HG02588 (cell line): ENCODE results near the gene TNPO1.
"Not testable (repeated sequence)": the region's sequence is repeated elsewhere in the genome, so short reads cannot be mapped to it uniquely, and the experiment has no call there.

Experiments
- ATAC-seq: cut with Tn5 transposase; IDR thresholded peaks from one replicate; pipeline ENCODE4 v1.9.1; 2021; ENCODE audit warnings: mild to moderate bottlenecking, moderate library complexity; ENCODE audit not compliant: unreplicated experiment

The TNPO1 gene

DNA sequence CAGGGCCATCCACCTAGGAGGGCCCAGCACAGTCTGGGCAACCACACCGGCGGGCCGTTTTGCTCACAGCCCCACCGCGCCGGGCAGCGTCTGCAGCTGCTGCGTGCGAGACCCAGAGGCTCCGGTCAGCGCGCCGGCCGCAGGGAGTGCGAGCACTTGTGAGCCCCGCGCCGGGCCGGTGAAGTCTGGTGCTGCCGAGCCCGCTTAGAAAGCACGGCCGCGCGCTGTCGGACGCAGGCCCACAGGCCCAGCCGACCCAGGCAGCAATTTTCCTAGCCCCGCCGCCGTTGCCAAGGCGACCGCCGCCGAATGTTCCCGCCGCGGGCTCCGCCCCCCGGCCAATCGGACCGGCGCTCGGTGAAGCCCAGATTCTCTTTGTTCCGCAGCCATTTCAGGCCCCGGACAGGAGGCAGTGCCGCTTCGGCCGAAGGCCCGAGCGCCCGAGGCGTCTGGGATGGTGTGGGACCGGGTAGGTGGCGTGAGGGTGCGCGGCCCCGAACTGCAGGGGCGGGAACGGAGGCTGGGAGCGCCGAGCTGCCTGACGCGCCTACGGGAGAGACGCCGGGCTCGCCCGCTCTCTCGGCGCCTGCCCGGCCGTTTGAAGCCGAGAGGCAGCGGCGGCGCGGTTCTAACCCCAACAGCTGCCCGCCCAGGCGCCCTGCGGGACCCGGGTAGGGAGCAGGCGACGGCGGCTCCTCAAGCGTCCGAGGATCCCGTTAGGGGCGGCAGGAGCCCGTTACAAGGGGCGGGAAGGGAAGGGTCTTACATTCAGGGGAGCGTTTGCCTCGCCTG is at the start of gene TNPO1:
Gene TNPO1 (plus strand): TSS at position 378 of the 792 bp plus-strand sequence. CDS start 77 bp downstream, at position 455.
- ATAC-seq: peak; percentile 79

DNA sequence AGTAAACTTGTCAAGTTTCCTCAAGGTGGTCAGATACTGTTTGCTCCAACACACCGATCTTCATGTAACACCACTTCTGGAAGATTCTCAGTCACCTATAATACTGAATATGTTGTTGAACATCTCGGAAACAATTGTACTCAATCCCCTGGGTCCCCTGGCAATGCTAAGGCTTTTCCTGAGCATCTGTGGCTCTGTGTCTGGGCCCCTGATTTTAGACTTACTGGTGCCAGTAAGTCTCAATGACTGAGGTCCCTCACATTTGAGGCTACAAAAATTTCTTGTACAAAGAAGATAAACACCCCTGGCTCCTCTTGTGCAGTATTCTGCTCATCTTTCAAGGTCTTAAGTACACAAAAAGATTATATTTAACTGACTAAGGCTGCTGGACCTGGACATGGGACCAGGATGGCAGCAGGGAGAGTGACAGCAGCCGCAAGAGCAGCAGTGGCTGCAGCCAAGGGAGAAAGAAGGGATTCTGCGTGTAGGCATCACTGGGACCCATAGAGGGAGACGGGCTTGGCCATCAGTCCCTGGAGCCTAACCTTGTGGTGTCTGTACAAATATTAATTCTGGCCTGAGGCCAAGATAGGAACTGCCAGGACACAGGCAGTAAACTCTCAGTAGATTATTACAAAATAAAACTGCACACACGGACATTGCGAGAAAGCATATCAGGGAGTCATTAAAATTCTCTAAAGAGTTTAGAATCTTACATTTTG is 49.0 kb upstream of the TNPO1 start:
- ATAC-seq: no peak

DNA sequence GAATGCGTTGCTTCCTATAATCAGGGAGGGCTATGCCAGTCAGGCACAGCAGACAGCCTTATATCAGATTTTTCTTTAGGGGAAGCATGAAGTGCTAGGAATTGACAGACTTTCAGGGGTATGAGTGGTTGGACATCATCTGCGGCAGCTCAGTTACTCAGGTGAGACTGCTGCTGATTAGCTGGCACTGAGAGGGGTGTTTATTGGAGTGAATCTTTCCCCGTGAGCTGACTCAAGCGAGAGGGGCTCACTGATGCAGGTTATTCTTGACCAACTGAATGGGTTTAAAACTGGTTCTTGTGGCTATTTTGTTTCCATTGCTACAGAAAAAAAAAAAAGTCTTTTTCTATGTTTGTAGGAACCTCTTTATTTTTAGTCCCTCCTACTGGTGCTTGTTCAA is 46.2 kb upstream of the TNPO1 start:
- no peak for ATAC-seq

DNA sequence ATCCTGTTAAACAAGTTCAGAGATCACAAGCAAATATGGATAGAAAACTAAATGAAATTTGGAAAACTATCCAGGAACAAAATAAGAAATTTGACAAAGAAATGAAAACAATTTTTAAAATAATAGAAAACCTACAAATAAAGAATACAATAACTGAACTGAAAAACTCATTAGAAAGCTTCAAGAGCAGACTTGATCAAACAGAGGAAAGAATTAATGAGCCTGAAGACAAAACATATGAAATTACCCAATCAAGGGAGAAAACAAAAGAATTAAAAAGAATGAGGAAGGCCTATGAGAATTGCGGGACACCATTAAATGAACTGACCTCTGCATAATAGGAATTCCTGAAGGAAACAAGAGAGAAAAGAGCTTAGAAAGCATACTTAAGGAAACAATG is 39.8 kb upstream of the TNPO1 start:
- ATAC-seq: no peak

DNA sequence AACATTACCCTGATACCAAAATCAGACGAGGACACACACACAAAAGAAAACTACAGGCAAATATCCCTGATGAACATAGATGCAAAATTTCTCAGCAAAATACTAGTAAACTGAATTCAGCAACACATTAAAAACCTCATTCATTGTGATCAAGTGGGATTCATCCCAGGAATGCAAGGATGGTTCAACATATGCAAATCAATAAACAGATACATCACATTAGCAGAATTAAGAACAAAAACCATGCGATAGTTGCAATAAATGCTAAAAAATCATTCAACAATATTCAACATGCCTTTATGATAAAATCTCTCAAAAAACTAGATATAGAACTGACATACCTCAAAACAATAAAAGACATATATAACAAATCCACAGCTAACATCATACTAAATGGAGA is 36.9 kb upstream of the TNPO1 start:
- ATAC-seq: no peak

DNA sequence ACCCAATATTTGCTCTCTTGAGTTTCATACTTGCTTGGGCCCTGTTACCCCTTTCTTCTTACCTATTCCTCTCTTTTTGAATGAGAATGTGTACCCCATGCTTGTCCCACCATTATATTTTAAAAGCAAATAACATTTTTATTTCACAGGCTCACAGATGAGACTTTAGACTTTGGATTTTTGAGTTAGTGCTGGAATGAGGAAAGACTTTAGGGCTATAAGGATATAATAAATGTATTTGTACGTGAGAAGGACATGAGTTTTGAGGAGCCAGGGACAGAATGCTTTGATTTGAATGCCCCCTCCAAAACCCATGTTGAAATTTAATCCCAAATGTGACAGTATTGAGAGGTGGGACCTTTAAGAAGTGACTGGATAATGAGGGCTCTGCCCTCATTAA is 33.1 kb upstream of the TNPO1 start:
- ATAC-seq: no peak

DNA sequence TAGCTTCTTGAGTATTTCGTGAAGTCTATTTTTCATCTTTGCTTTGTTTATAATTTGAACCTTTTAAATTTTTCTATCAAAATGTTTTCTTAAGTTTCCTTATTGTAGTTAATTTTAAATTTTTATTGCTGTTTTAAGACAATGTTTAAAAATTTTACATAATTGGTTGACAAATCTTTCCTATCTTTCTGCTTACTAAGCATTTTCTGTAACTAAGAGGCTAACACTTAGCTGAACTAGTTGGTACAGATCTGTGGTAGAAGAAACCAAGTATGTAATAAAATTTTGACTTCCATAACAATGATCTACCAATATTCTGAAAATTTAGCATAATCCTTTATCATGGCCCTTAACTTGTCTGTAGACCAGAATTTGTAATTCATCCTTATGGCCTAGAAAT is 32.3 kb upstream of the TNPO1 start:
- ATAC-seq: no peak

DNA sequence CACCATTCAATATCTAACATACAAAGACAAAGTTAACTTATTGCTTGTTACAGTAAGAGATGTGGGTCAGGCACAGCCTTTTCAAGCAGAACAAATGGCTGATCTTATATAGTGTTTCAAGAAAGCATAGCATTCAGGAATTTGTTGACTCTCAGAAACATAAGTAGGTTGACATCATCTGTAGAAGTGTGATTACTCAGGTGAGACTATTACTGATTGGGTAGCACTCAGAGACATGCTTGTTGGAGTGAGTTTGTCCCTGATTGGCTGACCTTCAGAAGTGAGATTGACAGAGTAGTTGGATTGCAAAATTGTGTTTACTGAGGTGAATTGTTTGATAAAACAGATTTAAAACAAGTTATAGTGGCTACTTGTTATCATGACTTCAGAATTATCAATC is 30.7 kb upstream of the TNPO1 start:
- no peak for ATAC-seq

DNA sequence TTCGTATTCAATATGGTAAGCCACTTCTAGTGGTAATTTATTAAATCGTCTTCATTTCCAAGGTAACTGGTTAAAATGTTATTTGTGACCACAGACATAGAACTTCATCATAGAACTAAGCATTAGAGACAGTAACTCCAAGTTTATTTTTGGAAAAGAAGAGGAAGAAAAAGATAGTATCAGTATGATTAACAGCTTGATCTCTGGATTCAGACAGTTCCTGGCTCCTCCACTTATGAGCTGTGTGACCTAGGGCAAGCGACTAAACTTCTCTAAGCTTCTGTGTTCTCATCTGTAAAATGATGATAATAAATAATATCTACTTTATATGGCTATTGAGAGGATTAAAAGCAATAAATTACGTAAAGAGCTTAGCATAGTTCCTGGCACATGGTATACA is 29.8 kb upstream of the TNPO1 start:
- no peak for ATAC-seq

DNA sequence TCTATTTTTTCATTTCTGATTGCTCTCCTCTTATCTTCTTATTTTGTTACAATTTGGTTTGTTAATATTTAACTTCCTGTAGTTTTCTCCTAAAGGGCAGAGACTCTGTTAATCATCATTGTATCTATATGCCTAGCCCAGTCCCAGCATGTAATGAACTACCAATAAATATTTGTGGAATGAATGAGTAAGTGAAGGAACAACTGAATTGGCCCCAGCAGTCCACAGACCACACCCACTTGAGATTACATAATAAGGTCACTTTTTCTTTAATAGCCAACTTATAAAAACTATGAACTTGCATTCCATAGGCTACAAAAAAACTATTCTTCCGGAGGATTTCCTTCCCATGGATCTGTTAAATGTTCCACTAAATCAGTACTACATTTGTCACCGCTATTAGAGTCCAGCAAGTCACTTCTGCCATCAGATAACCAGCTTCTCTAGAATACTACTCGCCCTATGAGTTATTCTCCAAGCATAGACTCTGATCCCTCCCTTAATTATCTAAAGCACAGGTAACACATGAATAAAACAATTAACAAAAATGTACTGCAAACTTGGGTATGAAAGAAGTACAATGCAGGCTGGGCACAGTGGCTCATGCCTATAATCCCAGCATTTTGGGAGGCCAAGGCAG is 27.5 kb upstream of the TNPO1 start:
- ATAC-seq: no peak

DNA sequence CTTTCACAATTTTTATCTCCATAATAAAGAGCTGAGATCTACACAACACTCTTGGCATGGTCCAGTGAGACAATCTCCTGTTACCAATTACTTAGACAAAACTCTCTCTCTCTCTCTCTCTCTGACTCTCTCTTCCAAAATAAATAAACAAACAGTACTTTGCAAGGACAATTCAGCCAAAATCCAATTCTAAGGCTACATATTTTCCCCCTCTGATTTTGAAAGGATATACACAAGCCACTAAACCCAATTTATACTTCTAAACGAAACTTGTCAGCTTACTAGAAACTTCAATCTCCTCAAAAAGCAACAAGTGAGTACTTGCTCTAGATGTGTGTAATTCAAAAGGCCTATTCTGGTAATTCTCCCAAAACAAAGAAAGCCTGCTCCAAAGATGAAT is 26.3 kb upstream of the TNPO1 start:
- ATAC-seq: no peak

DNA sequence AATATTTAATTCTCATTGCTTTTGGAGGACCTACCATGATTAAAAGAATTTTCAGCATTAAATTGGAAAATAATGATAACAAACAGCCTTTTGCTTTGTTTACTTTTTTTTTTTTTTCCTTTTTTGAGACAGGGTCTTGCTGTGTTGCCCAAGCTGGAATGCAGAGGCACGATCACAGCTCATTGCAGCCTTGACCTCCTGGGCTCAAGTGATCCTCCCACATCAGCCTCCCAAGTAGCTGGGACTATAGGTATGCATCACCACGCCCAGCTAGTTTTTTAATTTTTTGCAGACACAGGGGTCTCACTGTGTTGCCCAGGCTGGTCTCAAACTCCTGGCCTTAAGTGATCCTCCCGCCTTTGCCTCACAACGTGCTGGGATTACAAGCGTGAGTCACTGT is 23.8 kb upstream of the TNPO1 start:
- not testable (repeated sequence) for ATAC-seq

DNA sequence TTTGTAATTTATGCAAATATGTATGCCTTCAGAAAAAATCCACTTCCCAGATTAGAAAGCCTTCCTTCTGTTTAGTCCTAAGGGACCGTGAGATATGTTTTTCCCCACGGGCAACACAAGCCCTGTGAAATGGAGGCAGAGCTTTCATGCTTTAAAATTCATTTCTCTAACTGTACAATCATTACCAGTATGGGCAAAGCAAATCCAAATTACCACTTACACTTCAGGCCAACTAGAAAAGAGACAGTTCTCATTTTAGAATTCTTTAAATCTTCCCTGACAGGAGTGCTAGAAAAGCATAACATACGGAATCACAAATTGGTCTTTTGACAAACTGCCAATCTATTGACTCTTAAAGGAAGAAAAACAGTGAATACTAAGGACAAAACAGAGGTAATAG is 20.5 kb upstream of the TNPO1 start:
- ATAC-seq: no peak

DNA sequence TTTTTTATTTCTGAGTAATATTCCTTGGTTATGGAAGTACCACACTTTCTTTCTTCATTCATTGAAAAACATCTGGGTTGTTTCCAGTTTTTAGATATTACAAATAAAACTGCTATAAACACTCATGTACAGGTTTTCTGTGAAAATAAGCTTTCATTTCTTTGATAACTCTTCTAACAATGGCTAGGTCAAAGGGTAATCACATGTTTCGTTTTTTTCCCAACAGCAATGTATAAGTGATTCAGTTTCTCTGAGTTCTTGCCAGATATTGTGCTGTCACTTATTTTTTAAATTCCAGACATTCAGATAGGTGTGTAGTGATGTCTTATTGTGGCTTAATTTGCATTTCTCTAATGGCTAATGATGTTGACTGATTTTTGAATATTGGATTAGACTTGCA is 16.7 kb upstream of the TNPO1 start:
- ATAC-seq: no peak

DNA sequence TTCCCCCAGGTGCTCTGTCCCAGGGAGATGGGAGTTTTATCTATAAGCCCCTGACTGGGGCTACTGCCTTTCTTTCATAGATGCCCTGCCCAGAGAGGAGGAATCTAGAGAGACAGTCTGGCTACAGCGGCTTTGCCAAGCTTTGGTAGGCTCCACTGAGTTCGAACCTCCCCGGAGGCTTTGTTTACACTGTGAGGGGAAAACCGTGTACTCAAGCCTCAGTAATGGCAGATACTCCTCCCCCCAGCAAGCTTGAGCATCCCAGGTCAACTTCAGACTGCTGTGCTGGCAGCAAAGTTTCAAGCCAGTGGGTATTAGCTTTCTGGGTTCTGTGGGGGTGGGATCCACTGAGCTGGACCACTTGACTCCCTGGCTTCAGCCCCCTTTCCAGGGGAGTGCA is 7.8 kb upstream of the TNPO1 start:
- ATAC-seq: not testable (repeated sequence)

DNA sequence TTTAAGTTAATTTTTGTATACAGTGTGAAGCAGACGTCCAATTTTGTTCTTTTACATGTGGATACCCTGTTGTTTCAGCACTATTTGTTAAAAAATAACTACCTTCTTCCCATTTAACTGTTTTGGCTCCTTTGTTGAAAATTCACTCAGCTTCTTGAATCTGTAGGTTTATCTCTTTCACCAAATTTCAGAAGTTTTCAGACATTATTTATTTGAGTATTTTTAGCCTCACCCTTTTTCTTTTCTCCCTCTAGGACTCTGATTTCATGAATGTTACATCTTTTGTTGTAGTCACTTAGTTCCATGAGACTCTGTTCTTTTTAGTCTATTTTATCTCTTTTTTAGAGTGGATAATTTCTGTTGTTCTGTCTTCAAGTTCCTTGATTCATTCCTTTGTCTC is 4.6 kb upstream of the TNPO1 start:
- no peak for ATAC-seq

DNA sequence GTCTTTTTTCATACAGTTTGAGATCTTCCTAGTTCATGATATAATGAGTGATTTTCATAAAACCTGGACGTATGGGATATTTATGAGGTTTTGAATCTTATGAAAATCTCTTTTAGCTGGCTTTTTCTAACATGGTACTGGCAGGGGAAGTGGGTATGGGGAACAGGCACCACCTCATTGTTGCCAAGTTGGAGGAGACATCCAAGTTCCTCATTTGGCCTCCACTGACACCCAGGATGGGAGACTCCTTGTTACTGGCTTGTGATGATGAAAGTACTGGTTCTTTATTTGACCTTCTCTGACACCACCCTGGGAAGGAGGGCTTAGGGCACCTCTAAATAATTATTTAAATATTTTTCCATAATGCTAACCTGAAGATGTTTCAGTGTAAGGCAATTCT is 4.0 kb upstream of the TNPO1 start:
- ATAC-seq: no peak

DNA sequence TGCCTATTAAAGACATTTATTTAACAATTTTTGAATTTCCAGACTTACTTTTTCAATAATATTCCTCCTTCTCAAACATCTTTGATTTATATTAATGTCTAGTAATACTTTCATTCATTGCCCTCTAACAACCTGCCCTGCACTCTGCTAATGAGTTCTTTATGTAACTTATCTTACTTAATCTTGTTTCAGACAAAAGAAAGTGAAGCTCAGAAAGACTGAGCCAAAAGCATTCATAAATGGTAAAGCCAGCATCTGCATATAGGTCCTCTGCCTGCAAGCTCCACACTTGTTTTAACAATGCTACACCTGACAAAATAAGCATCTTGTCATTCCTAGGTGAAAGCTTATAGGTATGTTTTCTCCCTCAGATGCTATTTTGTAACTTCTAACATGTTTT is 2.4 kb upstream of the TNPO1 start:
- ATAC-seq: no peak

DNA sequence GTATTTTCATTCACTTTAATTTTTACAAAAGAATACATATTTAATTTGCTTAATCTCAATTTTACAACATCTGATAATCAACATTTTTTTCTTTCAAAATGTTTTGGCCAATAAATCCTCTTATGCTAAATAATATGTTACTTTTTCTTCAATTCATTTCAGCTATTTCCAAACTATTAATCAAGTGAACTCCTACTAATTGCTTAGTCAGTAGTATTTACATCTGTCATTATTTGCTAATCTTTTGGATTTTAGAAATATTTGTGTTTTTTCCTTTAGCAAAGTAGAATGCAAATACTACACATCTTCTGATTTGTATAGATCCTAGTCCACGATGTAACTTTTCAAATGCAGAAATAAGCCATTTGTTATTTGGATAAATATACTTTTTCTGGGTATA is 1.6 kb upstream of the TNPO1 start:
- no peak for ATAC-seq

DNA sequence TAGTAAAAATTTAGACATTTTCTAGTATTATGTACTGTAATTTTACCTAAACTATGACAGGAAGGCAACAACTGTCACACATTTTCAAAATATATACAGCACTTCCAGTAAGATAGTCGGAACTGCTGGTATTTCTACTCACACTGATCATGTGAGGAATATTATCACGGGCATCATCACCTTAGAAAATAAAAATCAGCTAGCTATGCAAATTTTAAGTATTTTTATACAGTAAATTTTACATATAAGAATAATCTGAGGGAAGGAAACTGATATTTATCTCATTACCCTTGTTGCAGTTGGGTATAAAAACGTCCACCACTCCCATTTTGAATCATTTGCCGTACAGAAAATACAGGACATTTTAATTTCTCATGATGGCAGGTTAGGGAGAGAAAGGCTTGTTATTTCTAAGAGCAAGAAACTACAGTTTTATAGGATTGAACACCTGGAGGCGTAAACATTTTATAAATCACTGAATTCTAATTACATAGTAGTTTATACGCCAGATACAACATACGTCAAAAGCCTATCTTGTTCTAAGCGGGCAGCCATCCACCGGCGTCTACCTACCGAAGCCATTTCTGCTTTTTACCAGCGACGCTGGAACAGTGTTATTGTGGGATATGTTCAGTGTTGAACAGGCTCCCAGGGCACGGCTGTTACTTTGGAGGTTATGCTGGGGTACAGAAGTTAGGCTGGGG is 729 bp upstream of the TNPO1 start:
- ATAC-seq: no peak

DNA sequence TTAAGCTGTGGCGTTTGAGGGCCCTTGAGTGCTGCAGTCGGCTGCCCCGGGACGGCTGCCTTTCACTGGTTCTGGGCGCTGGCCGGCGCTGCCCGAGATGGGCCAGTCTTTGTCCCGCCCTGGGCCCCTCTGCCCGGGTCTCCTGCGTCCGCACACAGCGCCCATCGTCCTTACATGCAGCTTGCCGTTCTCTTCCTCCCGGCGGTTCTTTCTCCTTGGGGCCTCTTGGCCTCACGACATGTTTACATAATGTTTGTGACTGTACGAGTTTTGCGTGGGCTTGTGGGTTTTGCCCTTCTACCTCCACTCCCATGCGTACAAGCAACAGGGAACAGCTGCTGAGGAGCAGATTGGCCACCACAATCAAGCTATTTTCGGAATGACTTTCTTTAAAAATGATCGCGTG is 618 bp downstream of the TNPO1 start:
- ATAC-seq: peak; percentile 34
